GM13976 (cell line): ENCODE results near the gene MBNL2.

Experiments
- DNase-seq: peaks from one replicate; pipeline ENCODE4 v3.0.0; 2012; ENCODE audit warnings: low spot score
- in situ Hi-C: fragments of 300-500 bp; cut with MboI; formaldehyde crosslinking; loops from one replicate; pipeline ENCODE4 v1.12.0; 2022; ENCODE audit warnings: low sequenced_read_pairs, mixed read lengths, inconsistent platforms; ENCODE audit not compliant: unreplicated experiment
- TF ChIP-seq, protein P1 (sequence below): IDR thresholded peaks from 2 replicates; pipeline ENCODE4 v1.5.1; 2012; ENCODE audit warnings: borderline replicate concordance, mild to moderate bottlenecking; ENCODE audit not compliant: insufficient read depth; ENCODE audit errors: extremely low read depth, missing control alignments, control extremely low read depth

The MBNL2 gene

GRCh38 chr13:97273341-97273831, 51.3 kb downstream of the MBNL2 start:
- DNase-seq = no peak
- TF ChIP-seq, protein P1, sequence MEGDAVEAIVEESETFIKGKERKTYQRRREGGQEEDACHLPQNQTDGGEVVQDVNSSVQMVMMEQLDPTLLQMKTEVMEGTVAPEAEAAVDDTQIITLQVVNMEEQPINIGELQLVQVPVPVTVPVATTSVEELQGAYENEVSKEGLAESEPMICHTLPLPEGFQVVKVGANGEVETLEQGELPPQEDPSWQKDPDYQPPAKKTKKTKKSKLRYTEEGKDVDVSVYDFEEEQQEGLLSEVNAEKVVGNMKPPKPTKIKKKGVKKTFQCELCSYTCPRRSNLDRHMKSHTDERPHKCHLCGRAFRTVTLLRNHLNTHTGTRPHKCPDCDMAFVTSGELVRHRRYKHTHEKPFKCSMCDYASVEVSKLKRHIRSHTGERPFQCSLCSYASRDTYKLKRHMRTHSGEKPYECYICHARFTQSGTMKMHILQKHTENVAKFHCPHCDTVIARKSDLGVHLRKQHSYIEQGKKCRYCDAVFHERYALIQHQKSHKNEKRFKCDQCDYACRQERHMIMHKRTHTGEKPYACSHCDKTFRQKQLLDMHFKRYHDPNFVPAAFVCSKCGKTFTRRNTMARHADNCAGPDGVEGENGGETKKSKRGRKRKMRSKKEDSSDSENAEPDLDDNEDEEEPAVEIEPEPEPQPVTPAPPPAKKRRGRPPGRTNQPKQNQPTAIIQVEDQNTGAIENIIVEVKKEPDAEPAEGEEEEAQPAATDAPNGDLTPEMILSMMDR = no peak
- in situ Hi-C loops = no loop called here

DNA sequence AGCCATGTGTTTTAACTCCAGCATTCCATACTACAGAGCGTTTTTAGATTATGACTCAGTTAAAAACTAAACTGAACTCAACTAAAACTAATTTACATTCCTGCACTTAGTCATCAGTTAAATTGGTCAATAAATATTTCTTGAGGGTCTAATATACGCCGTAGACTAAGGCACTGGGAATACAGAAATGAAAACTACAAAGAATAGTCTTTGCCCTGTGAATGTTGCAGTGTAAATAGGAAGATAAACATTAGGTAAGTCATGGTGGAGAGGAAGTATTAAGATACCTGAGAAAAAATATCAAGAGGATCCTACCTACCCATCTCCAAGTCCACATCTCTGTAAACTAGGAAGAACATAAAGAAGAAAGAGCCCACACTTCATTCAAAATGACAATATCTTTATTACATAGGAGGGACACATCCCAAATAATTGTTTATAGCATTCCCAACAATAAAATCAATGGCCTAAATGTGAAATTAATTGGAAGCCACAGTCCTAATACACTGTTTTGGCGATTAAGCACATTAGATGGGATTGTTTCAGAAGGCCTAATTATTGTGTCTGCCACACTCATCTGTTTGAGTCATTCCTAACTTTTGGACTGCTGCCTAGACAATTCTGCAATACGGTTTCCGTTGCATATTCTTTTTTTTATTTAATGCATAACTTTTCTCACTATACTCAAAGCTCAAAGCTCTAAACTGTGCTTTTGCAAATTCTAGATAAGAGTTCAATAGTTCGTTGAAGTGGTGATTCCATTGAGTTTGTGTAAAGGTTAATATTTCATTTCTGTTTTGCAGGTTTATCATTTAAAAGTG, 52.9 kb downstream of the MBNL2 start:
- TF ChIP-seq, protein P1 = no peak
- in situ Hi-C loops = no loop called here
- no peak for DNase-seq

DNA sequence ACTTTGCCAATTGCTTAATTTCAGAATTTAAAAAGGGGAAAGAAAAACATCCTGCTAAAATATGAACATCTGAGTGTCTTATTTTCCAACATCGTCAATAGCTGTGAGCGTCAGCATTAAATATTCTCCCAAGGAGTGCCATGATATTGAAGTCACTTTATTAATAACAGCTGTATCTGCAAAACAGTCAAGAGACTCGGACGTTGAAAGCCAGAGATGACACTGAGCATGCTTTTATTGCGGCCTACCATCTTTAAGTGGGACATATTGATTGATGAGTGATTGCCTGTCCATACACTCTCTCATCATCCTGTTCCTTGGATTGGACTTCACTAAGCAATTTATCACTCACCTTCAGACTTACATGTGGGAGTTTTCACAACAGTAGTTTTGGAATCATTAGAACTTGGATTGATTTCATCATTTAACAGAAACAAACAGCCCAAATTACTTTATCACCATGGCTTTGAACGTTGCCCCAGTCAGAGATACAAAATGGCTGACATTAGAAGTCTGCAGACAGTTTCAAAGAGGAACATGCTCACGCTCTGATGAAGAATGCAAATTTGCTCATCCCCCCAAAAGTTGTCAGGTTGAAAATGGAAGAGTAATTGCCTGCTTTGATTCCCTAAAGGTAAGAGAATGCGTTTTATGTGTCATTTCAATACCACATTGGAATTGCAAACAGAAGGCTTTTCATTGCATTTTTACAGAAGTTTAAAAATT, 53.8 kb downstream of the MBNL2 start:
- in situ Hi-C loops = no loop called here
- TF ChIP-seq, protein P1 = no peak
- DNase-seq = no peak

GRCh38 chr13:97276862-97277269, 54.7 kb downstream of the MBNL2 start:
- TF ChIP-seq, protein P1 = no peak
- DNase-seq = no peak
- in situ Hi-C loops = no loop called here

GRCh38 chr13:97278435-97279411, 56.6 kb downstream of the MBNL2 start:
- no peak for DNase-seq
- TF ChIP-seq, protein P1 = no peak
- in situ Hi-C loops = no loop called here

DNA sequence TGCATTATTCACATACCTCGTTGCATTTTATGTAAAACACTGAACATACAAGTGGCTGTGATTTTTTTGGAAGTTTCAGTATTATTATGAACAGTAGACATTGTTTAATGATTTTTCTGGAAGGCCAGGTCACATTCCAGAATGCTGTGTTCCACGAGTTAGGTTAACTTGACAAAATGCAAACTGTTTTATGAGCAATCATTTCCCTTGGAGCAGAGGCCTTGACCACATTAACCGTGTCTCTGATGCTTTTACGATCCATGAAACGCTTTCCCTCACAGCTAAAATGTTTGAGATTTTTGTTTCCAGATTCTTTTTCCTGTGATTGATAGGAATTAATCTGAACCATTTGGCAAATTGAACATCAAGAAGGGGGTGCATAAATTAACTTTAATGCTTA, 57.8 kb downstream of the MBNL2 start:
- TF ChIP-seq, protein P1 = no peak
- in situ Hi-C loops = no loop called here
- no peak for DNase-seq
